ENCODE measurements around the gene PODN.

PODN gene

DNA sequence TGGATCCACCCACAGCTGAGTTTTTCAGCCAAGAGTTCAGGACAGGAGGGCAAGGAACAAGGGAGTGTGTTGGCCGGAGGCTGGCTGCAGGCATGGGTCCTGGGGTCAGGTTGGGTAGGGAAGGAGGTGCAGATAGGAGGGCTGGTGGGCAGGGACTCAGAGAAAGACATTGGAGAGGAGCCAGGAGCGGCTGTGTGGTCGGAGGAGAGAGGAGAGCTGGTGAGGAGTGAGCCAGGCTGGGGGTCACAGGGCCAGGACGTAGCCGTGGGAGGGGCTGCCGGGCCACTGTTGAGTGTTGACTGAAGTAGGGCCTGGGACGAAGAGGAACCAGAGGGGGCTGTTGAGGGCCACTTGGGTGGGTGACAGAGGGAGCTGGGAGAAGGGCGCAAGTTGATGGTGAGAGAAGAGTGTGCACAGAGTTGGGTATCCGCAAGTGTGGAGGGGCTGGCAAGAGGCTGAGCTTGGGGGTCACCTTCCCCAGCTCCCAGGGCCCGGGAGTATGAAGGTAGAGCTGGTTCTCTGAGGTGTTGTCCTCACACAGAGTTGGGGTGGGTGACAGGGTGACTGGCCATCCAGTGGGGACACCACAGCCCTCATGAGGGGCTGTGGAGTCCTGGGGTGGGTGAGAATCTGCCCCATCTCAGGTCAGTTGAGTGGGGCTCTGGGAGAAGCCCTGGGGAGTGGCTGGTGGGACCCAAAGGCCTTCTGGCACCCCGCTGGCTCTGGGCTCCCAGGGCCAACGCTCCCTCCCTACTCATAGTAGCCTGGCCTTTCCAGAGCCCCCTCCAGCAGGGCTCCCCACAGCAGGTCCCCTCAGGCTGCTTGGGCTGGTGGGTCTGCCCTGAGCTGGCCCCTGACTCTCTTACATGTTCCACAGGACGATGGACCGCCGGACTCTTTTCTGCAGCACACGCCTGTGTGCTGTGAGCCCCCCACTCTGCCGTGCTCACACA, 21.9 kb downstream of the PODN start:
- TF ChIP-seq, protein P1, sequence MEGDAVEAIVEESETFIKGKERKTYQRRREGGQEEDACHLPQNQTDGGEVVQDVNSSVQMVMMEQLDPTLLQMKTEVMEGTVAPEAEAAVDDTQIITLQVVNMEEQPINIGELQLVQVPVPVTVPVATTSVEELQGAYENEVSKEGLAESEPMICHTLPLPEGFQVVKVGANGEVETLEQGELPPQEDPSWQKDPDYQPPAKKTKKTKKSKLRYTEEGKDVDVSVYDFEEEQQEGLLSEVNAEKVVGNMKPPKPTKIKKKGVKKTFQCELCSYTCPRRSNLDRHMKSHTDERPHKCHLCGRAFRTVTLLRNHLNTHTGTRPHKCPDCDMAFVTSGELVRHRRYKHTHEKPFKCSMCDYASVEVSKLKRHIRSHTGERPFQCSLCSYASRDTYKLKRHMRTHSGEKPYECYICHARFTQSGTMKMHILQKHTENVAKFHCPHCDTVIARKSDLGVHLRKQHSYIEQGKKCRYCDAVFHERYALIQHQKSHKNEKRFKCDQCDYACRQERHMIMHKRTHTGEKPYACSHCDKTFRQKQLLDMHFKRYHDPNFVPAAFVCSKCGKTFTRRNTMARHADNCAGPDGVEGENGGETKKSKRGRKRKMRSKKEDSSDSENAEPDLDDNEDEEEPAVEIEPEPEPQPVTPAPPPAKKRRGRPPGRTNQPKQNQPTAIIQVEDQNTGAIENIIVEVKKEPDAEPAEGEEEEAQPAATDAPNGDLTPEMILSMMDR (IDR thresholded peaks at IDR 0.05; ENCODE audit: low read depth, low read length) = no peak
- no peak overlapping the region for H3K4me3 ChIP-seq (ENCODE audit: low read depth, low read length)

DNA sequence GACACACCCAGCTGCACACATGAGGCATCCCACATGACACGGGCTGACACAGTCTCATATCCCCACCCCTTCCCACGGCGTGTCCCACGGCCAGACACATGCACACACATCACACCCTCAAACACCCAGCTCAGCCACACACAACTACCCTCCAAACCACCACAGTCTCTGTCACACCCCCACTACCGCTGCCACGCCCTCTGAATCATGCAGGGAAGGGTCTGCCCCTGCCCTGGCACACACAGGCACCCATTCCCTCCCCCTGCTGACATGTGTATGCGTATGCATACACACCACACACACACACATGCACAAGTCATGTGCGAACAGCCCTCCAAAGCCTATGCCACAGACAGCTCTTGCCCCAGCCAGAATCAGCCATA, 22.6 kb downstream of the PODN start:
- no peak overlapping the region for H3K4me3 ChIP-seq (ENCODE audit: low read depth, low read length)
- TF ChIP-seq, protein P1 (IDR thresholded peaks at IDR 0.05; ENCODE audit: low read depth, low read length) = no peak

DNA sequence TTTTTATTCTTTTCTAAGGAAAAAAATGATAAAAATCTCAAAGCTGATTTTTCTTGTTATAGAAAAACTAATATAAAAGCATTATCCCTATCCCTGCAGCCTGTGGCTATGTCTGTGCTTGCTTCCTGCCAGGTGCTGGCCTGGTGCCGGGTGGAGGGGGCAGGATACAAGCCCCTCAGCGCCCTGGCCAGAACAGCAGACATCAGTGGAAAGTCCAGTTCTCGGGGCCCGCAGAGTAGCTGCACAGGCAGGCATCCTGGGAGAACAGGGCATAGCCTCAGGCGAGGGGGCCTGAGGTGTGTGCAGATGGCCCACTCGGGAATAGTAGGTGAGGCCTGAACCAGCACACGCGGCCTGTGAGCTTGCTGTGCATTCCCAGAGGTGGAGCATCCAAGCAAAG, 23.4 kb downstream of the PODN start:
- TF ChIP-seq, protein P1 (IDR thresholded peaks at IDR 0.05; ENCODE audit: low read depth, low read length) = no peak

DNA sequence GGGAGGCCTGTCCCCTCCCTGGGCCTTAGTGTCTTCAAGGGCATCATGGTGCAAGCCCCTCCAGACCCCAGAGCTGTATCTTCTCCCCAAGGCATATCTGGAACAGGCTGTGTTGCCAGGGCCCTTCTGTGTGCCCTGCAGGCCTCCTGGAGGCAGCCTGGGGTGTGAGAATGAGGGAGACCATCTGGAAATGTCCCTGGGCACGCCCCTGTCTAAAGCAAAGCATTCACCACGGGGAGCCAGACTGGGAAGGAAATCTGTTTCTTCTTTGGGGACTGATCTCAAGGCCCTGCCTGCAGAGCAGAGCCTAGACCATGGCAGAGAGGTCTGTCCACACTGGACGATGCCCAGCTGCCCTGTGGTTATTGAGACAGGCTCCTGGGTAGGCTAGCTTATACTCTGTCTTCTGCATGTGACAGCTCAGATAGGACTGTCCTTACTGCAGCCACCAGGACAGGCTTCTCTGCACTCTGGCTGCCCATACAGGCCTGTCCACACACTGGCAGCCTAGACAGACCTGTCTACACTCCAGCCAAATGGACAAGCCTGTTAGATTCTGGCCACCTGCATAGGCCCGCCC, 24.6 kb downstream of the PODN start:
- TF ChIP-seq, protein P1 (IDR thresholded peaks at IDR 0.05; ENCODE audit: low read depth, low read length) = no peak
- H3K4me3 ChIP-seq (ENCODE audit: low read depth, low read length) = no peak overlapping the region

More for the DNA sequence above, 23.4 kb downstream of the PODN start:
- no peak overlapping the region for H3K4me3 ChIP-seq (ENCODE audit: low read depth, low read length)

DNA sequence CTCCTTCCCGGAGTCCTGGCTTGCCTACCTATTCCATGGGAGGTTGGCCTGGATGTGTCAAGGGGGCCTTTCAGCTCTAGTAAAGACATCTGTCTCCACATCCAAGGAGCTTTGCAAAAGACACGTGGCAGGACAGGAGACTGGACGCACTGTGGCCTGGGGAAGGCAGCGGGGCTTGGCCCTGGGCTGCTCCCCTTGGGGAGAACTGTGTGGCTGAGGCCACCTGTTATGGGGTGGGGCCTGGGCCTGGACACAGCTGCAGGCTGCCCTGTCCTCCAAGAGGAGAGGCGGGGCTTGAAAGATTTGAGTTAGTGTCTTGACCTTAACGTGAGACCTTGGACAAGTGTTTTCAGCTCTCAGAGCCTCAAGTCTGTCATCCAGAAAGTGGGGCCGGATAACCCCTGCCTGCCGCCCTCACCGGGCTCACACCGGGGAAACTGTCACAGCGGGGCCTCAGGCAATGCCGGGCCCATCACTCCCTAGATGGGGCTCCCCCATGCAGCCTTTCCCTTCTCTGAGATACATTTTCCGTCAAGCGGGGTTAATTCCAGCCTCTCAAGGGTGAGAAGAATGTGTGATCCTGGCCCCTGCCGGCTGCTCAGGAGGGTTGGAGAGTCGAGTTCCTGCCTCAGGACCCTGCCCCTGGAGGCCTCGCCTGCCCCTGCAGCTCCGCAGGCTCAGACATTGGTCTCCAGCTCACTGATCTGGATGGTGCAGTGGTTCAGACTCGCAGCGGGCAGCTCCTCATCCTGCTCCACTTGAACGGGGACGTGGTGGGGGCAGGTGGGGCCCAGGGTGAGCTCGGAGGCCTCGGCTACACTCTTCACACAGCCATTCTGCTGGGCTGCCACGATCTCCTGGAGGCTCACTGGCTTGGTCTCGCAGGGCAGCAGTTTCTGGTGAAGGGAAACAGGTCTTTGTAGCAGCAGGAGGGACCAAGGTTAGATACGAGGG, 25.6 kb downstream of the PODN start:
- H3K4me3 ChIP-seq (ENCODE audit: low read depth, low read length) = no peak overlapping the region
- TF ChIP-seq, protein P1 (IDR thresholded peaks at IDR 0.05; ENCODE audit: low read depth, low read length) = no peak

DNA sequence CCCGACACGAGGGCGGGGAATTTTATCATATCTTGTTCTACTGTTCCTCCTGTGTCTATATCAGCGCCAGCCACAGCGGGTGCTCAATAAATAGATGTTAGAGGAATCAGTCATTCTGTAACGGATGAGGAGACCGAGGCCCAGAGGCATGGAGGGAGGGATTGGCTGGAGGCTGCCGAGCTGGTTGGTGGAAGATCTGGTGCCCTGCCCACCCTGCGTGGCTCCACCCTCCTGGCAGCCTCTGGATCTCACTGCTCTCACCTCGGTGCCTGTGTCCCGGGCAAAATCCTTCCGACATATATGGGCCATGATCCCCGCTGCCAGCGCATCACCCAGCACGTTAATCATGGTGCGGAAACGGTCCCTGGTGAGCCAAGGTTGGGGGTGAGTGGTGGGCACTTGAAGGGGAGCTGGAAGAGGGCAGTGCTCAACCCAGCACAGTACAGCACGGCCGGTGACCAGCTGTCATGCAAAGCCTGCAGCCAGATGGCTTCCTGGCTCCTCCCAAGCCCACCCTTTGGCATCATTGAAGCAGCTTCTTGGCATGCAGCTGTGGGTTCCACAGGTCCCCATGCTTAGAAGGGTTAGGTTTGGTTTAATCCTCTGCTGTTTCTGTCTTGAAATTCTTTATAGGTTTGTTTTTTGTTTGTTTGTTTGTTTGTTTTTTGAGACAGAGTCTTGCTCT, 26.7 kb downstream of the PODN start:
- TF ChIP-seq, protein P1 (IDR thresholded peaks at IDR 0.05; ENCODE audit: low read depth, low read length) = no peak
- no peak overlapping the region for H3K4me3 ChIP-seq (ENCODE audit: low read depth, low read length)

All from WI38 (cell line).